Measurements from ENCODE around the gene ALG12. TPM values are rescaled to one million over a fixed set of nuclear protein-coding genes. Genes with fewer than 3 reads are reported as not detected.

Gene ALG12
- total and polyA plus RNA-seq, 2 of the 4 experiments (the other 2 are of a cell fraction): 7.2 to 10.9 TPM

- H3K14ac ChIP-seq (replicated peaks; ENCODE audit: low read depth, low read length): no peak overlapping the region
- ChIA-PET POLR2A (ENCODE audit: unreplicated experiment) (no interaction called here), CTCF (no interaction called here)
- H3K4me3 ChIP-seq (ENCODE audit: insufficient read depth, low read depth, low read length): no peak overlapping the region
- H4K8ac ChIP-seq (ENCODE audit: low read depth in 2 of 2, low read length in 2 of 2): no peak overlapping the region
- H3K4me1 ChIP-seq (ENCODE audit: control insufficient read depth, insufficient read depth, low read length): no peaks in the 10 kb centered on the region
- H3K27ac ChIP-seq (ENCODE audit: insufficient read depth, low read length): no peak overlapping the region
- no TSS peak for BruUV-seq (replicated peaks)
- no peak overlapping the region for H3K9ac ChIP-seq (ENCODE audit: low read depth, low read length)
- H4K20me1 ChIP-seq (ENCODE audit: insufficient read depth, low read length): no peaks in the 10 kb centered on the region
- intact Hi-C loops (cut with micrococcal nuclease) (no loop called here), in situ Hi-C loops (cut with MboI; ENCODE audit: low sequenced_read_pairs) (loop anchor here (10.0 to 25.0 kb wide), 2 partner anchors 46 to 98 kb away; no protein-coding TSS in a partner anchor), dilution Hi-C loops (cut with HindIII; ENCODE audit: low sequenced_read_pairs, unreplicated experiment) (no loop called here)
- ATAC-seq (ENCODE audit: low read depth) (no peak), DNase-seq (no peak)
- no peak overlapping the region for H3K4me2 ChIP-seq (ENCODE audit: low read depth, low read length)
- no peak overlapping the region for H3K23ac ChIP-seq (ENCODE audit: low read depth, low read length)
- no peak overlapping the region for H3K56ac ChIP-seq (ENCODE audit: extremely low read depth, insufficient read depth, low read length)
- no peak overlapping the region for H2BK15ac ChIP-seq (ENCODE audit: low read depth, low read length)
- no peak for TF ChIP-seq ELK1 (IDR thresholded peaks at IDR 0.05; ENCODE audit: borderline replicate concordance, low read depth, low read length)
- no peak for TF ChIP-seq CHD1 (IDR thresholded peaks at IDR 0.05; ENCODE audit: low read depth, low read length)
- TF ChIP-seq MXI1 (IDR thresholded peaks at IDR 0.05; ENCODE audit: borderline replicate concordance, low read depth, low read length): no peak
- no peak for TF ChIP-seq SMC3 (IDR thresholded peaks at IDR 0.05; ENCODE audit: low read depth, low read length)
- TF ChIP-seq FOS (IDR thresholded peaks at IDR 0.05; ENCODE audit: low read depth, low read length): no peak
- no peak for TF ChIP-seq CEBPB (IDR thresholded peaks at IDR 0.05; ENCODE audit: low read depth, low read length)
- no peak for TF ChIP-seq RAD21 (IDR thresholded peaks at IDR 0.05; ENCODE audit: low read length)
- TF ChIP-seq MAFK (IDR thresholded peaks at IDR 0.05; ENCODE audit: low read depth, low read length): no peak
- no peak for TF ChIP-seq RFX5 (IDR thresholded peaks at IDR 0.05; ENCODE audit: low read depth, low read length)
- TF ChIP-seq BHLHE40 (IDR thresholded peaks at IDR 0.05; ENCODE audit: low read depth, low read length): no peak
- TF ChIP-seq NFE2L2 (IDR thresholded peaks at IDR 0.05; ENCODE audit: low read depth, low read length): no peak
- no peak for TF ChIP-seq USF2 (IDR thresholded peaks at IDR 0.05; ENCODE audit: low read depth, low read length)
- no peak for TF ChIP-seq CTCF (conservative IDR thresholded peaks at IDR 0.05; ENCODE audit: low read depth, low read length)
- no peak for TF ChIP-seq POLR2A (IDR thresholded peaks at IDR 0.05; ENCODE audit: low read depth, low read length)
- no peak overlapping the region for H2BK20ac ChIP-seq (ENCODE audit: low read depth, low read length)
- H2AK9ac ChIP-seq (replicated peaks; ENCODE audit: low read depth, low read length, poor library complexity): no peak overlapping the region
- no peak overlapping the region for H3K18ac ChIP-seq (ENCODE audit: low read depth, low read length)
- H3K4ac ChIP-seq (ENCODE audit: low read depth, low read length): no peak overlapping the region
- H3K79me1 ChIP-seq (ENCODE audit: low read depth in 1 of 2, low read length in 2 of 2): peaks cover 0 to 10% of the 10 kb centered on the region in 2 experiments; a peak in 1 of 4 replicates
- H3K36me3 ChIP-seq (ENCODE audit: control insufficient read depth, insufficient read depth, low read length): peaks cover 32% of the 10 kb centered on the region
- H3K9me1 ChIP-seq (ENCODE audit: insufficient read depth, low read length): no peaks in the 10 kb centered on the region
- H2AFZ ChIP-seq (replicated peaks; ENCODE audit: low read length, poor library complexity): no peak overlapping the region
- no peaks in the 10 kb centered on the region for H3K27me3 ChIP-seq (ENCODE audit: control insufficient read depth, insufficient read depth, low read length)
- H3K9me3 ChIP-seq (ENCODE audit: control insufficient read depth, insufficient read depth, low read length): no peaks in the 10 kb centered on the region
- H4K5ac ChIP-seq (ENCODE audit: low read depth, low read length): no peak overlapping the region
- no peak overlapping the region for H2BK120ac ChIP-seq (ENCODE audit: low read depth, low read length)
- H2AK5ac ChIP-seq (ENCODE audit: low read depth, low read length): no peak overlapping the region
- no peak overlapping the region for H2BK5ac ChIP-seq (ENCODE audit: low read depth, low read length, poor library complexity, severe bottlenecking)
- H4K91ac ChIP-seq (ENCODE audit: insufficient read depth, low read depth, low read length): no peak overlapping the region
- WGBS, 2 experiments (ENCODE audit: extremely low coverage in 2 of 2, insufficient read length in 1 of 2): 93% methylated on average over 11 of the region's 27 CpGs; no CpG with 5 or more reads in 1 of the 2 experiments
Measured at GRCh38 chr22:49910229-49911155, 7.7 kb downstream of the ALG12 start.

Data from IMR-90 (cell line).